ENCODE measurements around the gene MYO1C.

DNA sequence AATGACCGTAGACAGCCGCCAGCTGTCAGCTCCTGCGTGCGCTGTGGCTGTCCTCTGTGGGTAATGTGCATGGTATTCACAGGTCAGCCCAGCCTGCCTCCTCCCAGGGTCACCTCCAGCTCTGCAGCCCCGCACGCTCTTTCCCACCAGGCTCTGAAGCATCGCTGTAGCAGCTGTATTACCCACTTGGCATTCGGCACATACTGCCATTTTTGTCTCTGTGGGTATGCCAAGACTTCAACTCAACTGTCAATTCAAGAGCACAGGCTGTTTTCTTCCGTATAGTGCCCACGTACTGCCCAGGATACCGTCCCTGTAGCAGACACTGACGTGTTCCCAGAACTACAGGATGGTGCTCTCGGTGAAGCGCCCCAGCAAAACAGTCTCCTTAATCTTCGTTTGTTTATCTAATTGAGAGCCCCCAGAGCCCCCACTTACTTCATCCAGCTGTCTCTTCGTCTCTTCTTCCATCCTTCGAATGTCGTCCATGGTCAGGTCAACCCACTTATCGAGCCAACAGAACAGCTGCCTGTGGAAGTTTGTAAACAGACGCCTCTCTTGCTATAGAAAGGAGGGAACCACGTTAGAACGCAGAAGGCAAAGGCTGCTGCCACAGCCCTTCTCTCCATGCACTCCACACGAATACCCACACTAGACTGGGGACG, 41.3 kb upstream of the MYO1C start:
- TF ChIP-seq POLR2A (IDR thresholded peaks at IDR 0.05), result no peak
- TF ChIP-seq, protein P1, sequence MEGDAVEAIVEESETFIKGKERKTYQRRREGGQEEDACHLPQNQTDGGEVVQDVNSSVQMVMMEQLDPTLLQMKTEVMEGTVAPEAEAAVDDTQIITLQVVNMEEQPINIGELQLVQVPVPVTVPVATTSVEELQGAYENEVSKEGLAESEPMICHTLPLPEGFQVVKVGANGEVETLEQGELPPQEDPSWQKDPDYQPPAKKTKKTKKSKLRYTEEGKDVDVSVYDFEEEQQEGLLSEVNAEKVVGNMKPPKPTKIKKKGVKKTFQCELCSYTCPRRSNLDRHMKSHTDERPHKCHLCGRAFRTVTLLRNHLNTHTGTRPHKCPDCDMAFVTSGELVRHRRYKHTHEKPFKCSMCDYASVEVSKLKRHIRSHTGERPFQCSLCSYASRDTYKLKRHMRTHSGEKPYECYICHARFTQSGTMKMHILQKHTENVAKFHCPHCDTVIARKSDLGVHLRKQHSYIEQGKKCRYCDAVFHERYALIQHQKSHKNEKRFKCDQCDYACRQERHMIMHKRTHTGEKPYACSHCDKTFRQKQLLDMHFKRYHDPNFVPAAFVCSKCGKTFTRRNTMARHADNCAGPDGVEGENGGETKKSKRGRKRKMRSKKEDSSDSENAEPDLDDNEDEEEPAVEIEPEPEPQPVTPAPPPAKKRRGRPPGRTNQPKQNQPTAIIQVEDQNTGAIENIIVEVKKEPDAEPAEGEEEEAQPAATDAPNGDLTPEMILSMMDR (IDR thresholded peaks at IDR 0.05), result no peak

All from testis (tissue), 2 donors.